ENCODE data around the gene TP53TG5.

DNA sequence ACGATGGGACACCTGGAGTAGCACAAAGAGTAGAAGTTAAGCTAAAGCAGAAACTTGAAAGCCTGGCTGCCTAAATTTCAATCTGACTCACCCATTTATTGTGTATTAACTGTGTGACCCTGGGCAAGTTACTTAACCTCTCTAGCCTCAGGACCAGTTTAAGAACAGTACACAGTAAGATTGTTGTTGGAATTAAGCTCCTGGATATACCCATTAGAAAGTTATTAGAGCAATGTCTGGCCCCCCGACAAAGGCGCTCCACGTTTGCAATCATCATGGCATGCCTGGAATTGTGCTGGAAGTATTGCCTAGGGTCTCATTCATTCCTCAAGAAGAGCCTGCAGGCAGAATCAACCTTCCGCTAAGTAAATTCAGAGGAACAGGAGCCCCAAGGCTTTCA lies 31.3 kb downstream of the TP53TG5 start:
- TF ChIP-seq CTCF (conservative IDR thresholded peaks at IDR 0.05; ENCODE audit: low read length), result no peak
- TF ChIP-seq EZH2phosphoT487 (IDR thresholded peaks at IDR 0.05; ENCODE audit: borderline replicate concordance, low read depth, low read length), result no peak
